NOMO-1 treated with dmso at 0.1 percent for 144 hours (cell line): ENCODE measurements around the gene PLEKHA5.
"Not testable (repeated sequence)": the region's sequence is repeated elsewhere in the genome, so short reads cannot be mapped to it uniquely, and the experiment has no call there.

Experiments
- DNase-seq: peaks from one replicate; lab custom pipeline; 2025; ENCODE audit not compliant: unreplicated experiment; lab: John Stamatoyannopoulos, UW

PLEKHA5 gene

DNA sequence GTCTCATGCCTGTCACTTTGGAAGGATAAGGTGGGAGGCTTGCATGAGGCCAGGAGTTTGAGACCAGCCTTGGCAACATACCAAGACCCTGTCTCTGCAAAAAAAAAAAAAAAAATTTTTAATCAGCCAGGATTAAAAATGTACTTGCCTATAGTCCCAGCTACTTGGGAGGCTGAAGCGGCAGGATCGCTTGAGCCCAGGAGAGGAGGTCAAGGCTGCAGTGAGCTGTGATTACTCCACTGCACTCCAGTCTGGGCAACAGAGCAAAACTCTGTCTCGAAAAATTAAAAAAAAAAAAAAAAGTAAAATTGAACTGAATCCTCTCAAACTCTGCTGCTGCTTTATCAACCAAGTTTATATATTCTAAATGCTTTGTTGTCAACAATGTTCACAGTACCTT, 181.6 kb downstream of the PLEKHA5 start:
- no peak for DNase-seq

DNA sequence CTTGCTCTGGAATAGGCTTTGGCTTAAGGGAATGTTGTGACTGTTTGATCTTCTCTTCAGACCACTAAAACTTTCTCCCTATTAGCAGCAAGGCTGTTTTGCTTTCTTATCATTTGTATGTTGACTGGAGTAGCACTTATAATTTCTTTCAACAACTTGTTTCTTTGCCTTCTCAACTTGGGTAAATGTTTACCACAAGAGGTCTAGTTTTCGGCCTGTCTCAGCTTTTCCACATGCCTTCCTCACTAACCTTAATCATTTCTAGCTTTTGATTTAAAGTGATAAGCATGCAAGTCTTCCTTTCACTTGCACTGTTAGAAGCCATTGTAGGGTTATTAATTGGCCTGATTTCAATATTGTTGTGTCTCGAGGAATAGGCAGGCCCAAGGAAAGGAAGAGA, 183.1 kb downstream of the PLEKHA5 start:
- DNase-seq: no peak

DNA sequence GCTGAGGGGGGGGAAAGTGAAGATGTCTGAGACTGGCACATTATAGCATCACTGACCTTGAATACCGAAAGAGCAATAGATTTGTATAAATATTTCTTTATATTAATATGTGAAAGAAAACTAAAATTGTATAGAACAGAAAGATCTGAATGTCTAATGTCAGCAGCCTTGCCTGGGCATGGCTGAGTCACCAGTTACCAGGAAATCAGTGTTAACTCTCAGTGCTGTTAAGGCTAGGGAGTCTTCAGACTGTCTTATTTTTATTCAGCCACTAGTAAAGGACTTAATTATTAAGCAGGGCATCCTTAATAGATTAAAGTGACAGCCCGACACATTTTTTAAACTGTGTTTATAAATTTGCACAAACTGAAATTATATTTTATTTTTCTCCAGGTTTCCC, 186.9 kb downstream of the PLEKHA5 start:
- no peak for DNase-seq

GRCh38 chr12:19322376-19322775, 192.8 kb downstream of the PLEKHA5 start:
- no peak for DNase-seq

- DNase-seq: no peak
Measured at GRCh38 chr12:19323805-19324204, 194.3 kb downstream of the PLEKHA5 start.

DNA sequence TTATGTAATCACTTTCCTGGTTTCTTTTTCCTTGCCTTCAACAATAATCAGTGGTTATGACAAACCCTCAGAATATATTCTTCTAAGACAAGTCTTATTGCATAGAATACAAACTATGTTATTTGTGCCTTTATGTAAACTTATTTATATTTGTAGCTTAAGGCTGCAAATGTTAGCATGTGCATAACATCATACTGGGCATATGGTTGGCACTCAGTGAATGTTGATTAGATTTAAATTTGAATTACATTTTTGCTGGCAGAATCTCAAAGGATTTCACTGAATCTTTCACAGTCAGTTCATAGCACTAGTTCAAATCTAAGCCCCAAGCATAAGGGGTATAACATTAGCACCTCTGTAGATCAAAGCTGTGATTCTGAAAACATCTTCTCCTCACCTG, 196.6 kb downstream of the PLEKHA5 start:
- no peak for DNase-seq

GRCh38 chr12:19332196-19332595, 202.7 kb downstream of the PLEKHA5 start:
- no peak for DNase-seq

GRCh38 chr12:19338405-19338804, 208.9 kb downstream of the PLEKHA5 start:
- DNase-seq: no peak

- not testable (repeated sequence) for DNase-seq
Measured at GRCh38 chr12:19350850-19351249, 221.3 kb downstream of the PLEKHA5 start.

DNA sequence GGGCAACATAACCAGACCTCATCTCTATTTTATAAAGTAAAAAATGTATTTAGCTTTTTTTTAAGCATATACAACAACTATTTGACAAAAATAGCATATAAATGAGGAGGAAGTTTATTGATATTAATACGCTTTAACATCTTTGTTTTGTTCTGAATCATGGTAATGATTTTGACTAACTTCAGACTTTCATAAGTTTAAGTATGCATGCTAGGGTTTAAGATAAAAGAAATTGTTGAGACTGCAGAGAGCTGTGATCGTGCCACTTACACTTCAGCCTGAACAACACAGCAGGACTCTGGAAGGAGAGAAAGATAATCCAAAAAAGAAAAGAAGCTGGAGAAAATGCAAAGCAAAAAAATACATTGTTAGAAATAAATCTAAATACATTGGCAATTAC, 221.8 kb downstream of the PLEKHA5 start:
- no peak for DNase-seq

GRCh38 chr12:19369691-19370148, 240.2 kb downstream of the PLEKHA5 start:
- DNase-seq: no peak

DNA sequence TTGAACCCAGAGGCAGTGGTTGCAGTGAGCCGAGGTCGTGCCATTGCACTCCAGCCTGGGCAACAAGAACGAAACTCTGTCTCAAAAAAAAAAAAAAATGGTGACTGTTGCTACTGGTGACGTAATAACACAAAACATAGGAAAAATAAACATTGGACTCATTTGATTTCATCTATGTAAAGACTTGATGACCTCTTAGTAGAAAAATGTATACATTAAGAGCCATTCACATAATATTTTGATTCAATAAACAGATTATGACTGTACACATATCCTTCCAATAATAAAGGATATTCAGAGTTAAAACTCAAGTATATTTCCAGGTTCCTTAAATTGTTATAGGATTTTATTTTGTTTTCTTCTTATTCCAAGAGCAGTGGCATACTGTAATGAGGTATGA, 244.1 kb downstream of the PLEKHA5 start:
- DNase-seq: no peak

DNA sequence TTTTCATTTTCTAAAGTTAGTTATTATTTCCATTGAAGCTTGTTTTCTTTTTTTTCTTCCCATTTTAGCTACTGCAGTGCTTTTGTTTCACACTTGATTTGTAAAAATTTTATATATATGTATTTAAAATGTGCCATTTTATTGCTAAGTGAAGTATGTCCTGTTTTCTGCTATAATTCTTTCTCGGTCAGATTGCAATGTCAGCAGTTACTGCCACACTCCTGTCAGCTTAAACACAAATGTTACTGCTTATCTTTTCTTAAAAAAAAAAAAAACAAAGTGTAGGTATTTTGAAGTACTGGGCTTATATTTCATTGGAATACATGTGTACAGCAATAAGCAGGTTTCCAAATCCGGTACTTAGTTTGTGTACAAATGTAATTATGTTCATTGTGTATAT, 246.4 kb downstream of the PLEKHA5 start:
- DNase-seq: no peak

- DNase-seq: no peak
Measured at GRCh38 chr12:19376691-19377090, 247.2 kb downstream of the PLEKHA5 start.

GRCh38 chr12:19382111-19382526, 252.6 kb downstream of the PLEKHA5 start:
- no peak for DNase-seq

GRCh38 chr12:19382563-19382962, 253.0 kb downstream of the PLEKHA5 start:
- DNase-seq: no peak

GRCh38 chr12:19387161-19387560, 257.6 kb downstream of the PLEKHA5 start:
- DNase-seq: no peak

GRCh38 chr12:19388131-19388549, 258.6 kb downstream of the PLEKHA5 start:
- no peak for DNase-seq

GRCh38 chr12:19390051-19390598, 260.6 kb downstream of the PLEKHA5 start:
- no peak for DNase-seq

GRCh38 chr12:19392644-19393043, 263.1 kb downstream of the PLEKHA5 start:
- not testable (repeated sequence) for DNase-seq

GRCh38 chr12:19394385-19394784, 264.9 kb downstream of the PLEKHA5 start:
- no peak for DNase-seq

- DNase-seq: no peak
Measured at GRCh38 chr12:19397534-19397933, 268.0 kb downstream of the PLEKHA5 start.
